ENCODE measurements around the gene CCSER1. TPM values are rescaled to one million over a fixed set of nuclear protein-coding genes. Genes with fewer than 3 reads are reported as not detected.

The CCSER1 gene
- total RNA-seq, 1 donor from 2014 or later, result 1.4 TPM

- no peaks in the 10 kb centered on the region for H3K27me3 ChIP-seq (ENCODE audit: control insufficient read depth, insufficient read depth, low read length)
Measured at GRCh38 chr4:90198086-90198847, 71.1 kb downstream of the CCSER1 start.

GRCh38 chr4:90207887-90208454 is 80.8 kb downstream of the CCSER1 start:
- H3K4me3 ChIP-seq (ENCODE audit: low read depth, low read length), result no peak overlapping the region
- no peak for DNase-seq (ENCODE audit: low read depth)
- no peak for TF ChIP-seq CTCF (IDR thresholded peaks at IDR 0.05; ENCODE audit: insufficient read depth, low read length, poor library complexity, severe bottlenecking)
- H3K27me3 ChIP-seq (ENCODE audit: control insufficient read depth, insufficient read depth, low read length), result no peaks in the 10 kb centered on the region
- no peaks in the 10 kb centered on the region for H3K36me3 ChIP-seq (ENCODE audit: control insufficient read depth, insufficient read depth, low read length)

More at GRCh38 chr4:90198086-90198847, 71.1 kb downstream of the CCSER1 start:
- Histone ChIP-seq H3K4me3 (ENCODE audit: low read depth, low read length) (no peak overlapping the region), H3K36me3 (ENCODE audit: control insufficient read depth, insufficient read depth, low read length) (no peaks in the 10 kb centered on the region)
- no peak for DNase-seq (ENCODE audit: low read depth)
- no peak for TF ChIP-seq CTCF (IDR thresholded peaks at IDR 0.05; ENCODE audit: insufficient read depth, low read length, poor library complexity, severe bottlenecking)

GRCh38 chr4:90209922-90210321 is 82.7 kb downstream of the CCSER1 start:
- TF ChIP-seq CTCF (IDR thresholded peaks at IDR 0.05; ENCODE audit: insufficient read depth, low read length, poor library complexity, severe bottlenecking), result no peak
- Histone ChIP-seq H3K4me3 (ENCODE audit: low read depth, low read length) (no peak overlapping the region), H3K36me3 (ENCODE audit: control insufficient read depth, insufficient read depth, low read length) (no peaks in the 10 kb centered on the region), H3K27me3 (ENCODE audit: control insufficient read depth, insufficient read depth, low read length) (no peaks in the 10 kb centered on the region)
- DNase-seq (ENCODE audit: low read depth), result no peak

- no peaks in the 10 kb centered on the region for H3K27me3 ChIP-seq (ENCODE audit: control insufficient read depth, insufficient read depth, low read length)
- no peak for TF ChIP-seq CTCF (IDR thresholded peaks at IDR 0.05; ENCODE audit: insufficient read depth, low read length, poor library complexity, severe bottlenecking)
- H3K36me3 ChIP-seq (ENCODE audit: control insufficient read depth, insufficient read depth, low read length), result no peaks in the 10 kb centered on the region
- H3K4me3 ChIP-seq (ENCODE audit: low read depth, low read length), result no peak overlapping the region
- DNase-seq (ENCODE audit: low read depth), result no peak
Measured at GRCh38 chr4:90211174-90211573, 84.0 kb downstream of the CCSER1 start.

- no peak for TF ChIP-seq CTCF (IDR thresholded peaks at IDR 0.05; ENCODE audit: insufficient read depth, low read length, poor library complexity, severe bottlenecking)
Measured at GRCh38 chr4:90215286-90215685, 88.1 kb downstream of the CCSER1 start.

More at GRCh38 chr4:90215286-90215685, 88.1 kb downstream of the CCSER1 start:
- Histone ChIP-seq H3K36me3 (ENCODE audit: control insufficient read depth, insufficient read depth, low read length) (no peaks in the 10 kb centered on the region), H3K4me3 (ENCODE audit: low read depth, low read length) (no peak overlapping the region), H3K27me3 (ENCODE audit: control insufficient read depth, insufficient read depth, low read length) (no peaks in the 10 kb centered on the region)
- DNase-seq (ENCODE audit: low read depth), result no peak

Data from kidney epithelial cell (primary cell).